HepG2 (cell line): ENCODE data around the gene MYLK. TPM values are rescaled to one million over a fixed set of nuclear protein-coding genes. Genes with fewer than 3 reads are reported as not detected.

Source experiments
- BCLAF1 ChIP-seq: fragments of 450-650 bp; IDR thresholded peaks from 2 replicates; pipeline ENCODE4 v1.6.1; 2017; ENCODE audit warnings: mild to moderate bottlenecking
- CEBPB ChIP-seq: IDR thresholded peaks from 2 replicates; pipeline ENCODE4 v1.6.1; 2011; ENCODE audit warnings: low read depth, low read length, improper control_type of control experiment, borderline replicate concordance
- ESRRA ChIP-seq: sonication (generic); formaldehyde crosslinking; IDR thresholded peaks from 2 replicates; pipeline ENCODE4 v1.5.1; 2020; ENCODE audit warnings: mild to moderate bottlenecking, low read depth, missing genetic modification reagents
- MEF2D ChIP-seq: sonication (generic); formaldehyde crosslinking; IDR thresholded peaks from 2 replicates; pipeline ENCODE4 v1.5.1; 2020; ENCODE audit warnings: mild to moderate bottlenecking, missing genetic modification reagents
- NR2F1 ChIP-seq, 2 experiments: fragments of 450-650 bp in 1 of 2; formaldehyde crosslinking in 1 of 2; IDR thresholded peaks; 2 replicates each; pipeline versions ENCODE4 v1.5.0 to v1.6.1; 2016 to 2020; ENCODE audit warnings: mild to moderate bottlenecking in 1 of 2, missing compliant biosample characterization in 1 of 2, missing genetic modification reagents in 1 of 2, moderate library complexity in 1 of 2
- RELA ChIP-seq: sonication (generic); formaldehyde crosslinking; IDR thresholded peaks from 2 replicates; pipeline ENCODE4 v1.4.0; 2020; ENCODE audit warnings: missing genetic modification reagents
- RXRA ChIP-seq: sonication (generic); formaldehyde crosslinking; IDR thresholded peaks from 2 replicates; pipeline ENCODE4 v1.5.1; 2020; ENCODE audit warnings: missing genetic modification reagents
- SRF ChIP-seq: IDR thresholded peaks from 2 replicates; pipeline ENCODE4 v1.6.1; 2011; ENCODE audit warnings: mild to moderate bottlenecking, low read depth, low read length, moderate library complexity
- TFAP4 ChIP-seq: sonication (generic); IDR thresholded peaks from 2 replicates; pipeline ENCODE4 v1.6.1; 2016; ENCODE audit warnings: low read depth, borderline replicate concordance
- USF2 ChIP-seq, 2 experiments: sonication (generic) in 1 of 2; formaldehyde crosslinking in 1 of 2; IDR thresholded peaks; 2 replicates each; pipeline versions ENCODE4 v1.5.1 to v1.6.1; 2011 to 2020; ENCODE audit warnings: borderline replicate concordance in 1 of 2, low read depth in 1 of 2, low read length in 1 of 2, mild to moderate bottlenecking in 1 of 2, missing genetic modification reagents in 1 of 2, moderate library complexity in 1 of 2
- ZC3H13 ChIP-seq: sonication (generic); formaldehyde crosslinking; IDR thresholded peaks from 2 replicates; pipeline ENCODE4 v1.8.1; 2023; ENCODE audit warnings: mild to moderate bottlenecking, missing genetic modification reagents, moderate library complexity
- ZFP90 ChIP-seq: sonication (generic); formaldehyde crosslinking; IDR thresholded peaks from 2 replicates; pipeline ENCODE4 v1.8.0; 2022; ENCODE audit warnings: missing genetic modification reagents, mild to moderate bottlenecking, inconsistent platforms, borderline replicate concordance
- ZNF282 ChIP-seq: fragments of 450-650 bp; IDR thresholded peaks from 2 replicates; pipeline ENCODE4 v1.6.1; 2018; ENCODE audit not compliant: partially characterized antibody
- ZNF296 ChIP-seq: sonication (generic); formaldehyde crosslinking; conservative IDR thresholded peaks from 2 replicates; pipeline ENCODE4 v1.5.0; 2020; ENCODE audit warnings: mild to moderate bottlenecking, missing genetic modification reagents
- ZNF432 ChIP-seq: sonication (generic); formaldehyde crosslinking; IDR thresholded peaks from 2 replicates; pipeline ENCODE4 v1.5.0; 2020; ENCODE audit warnings: missing genetic modification reagents, mild to moderate bottlenecking, borderline replicate concordance
- ZNF441 ChIP-seq: sonication (generic); formaldehyde crosslinking; IDR thresholded peaks from 2 replicates; pipeline ENCODE4 v1.7.0; 2021; ENCODE audit warnings: missing genetic modification reagents, borderline replicate concordance
- ZNF614 ChIP-seq: IDR thresholded peaks from 2 replicates; pipeline ENCODE4 v1.6.1; 2018; ENCODE audit warnings: missing biosample characterization, missing genetic modification reagents, inconsistent platforms, borderline replicate concordance
- ZNF644 ChIP-seq: IDR thresholded peaks from 2 replicates; pipeline ENCODE4 v1.6.1; 2016; ENCODE audit warnings: low read depth
- ZNF724P ChIP-seq: sonication (generic); formaldehyde crosslinking; IDR thresholded peaks from 2 replicates; pipeline ENCODE4 v1.8.0; 2022; ENCODE audit warnings: missing genetic modification reagents, borderline replicate concordance
- ZNF75D ChIP-seq: sonication (generic); formaldehyde crosslinking; IDR thresholded peaks from 2 replicates; pipeline ENCODE4 v1.8.1; 2023; ENCODE audit warnings: missing genetic modification reagents, mild to moderate bottlenecking, borderline replicate concordance
- ZNF766 ChIP-seq: sonication (generic); formaldehyde crosslinking; IDR thresholded peaks from 2 replicates; pipeline ENCODE4 v1.5.0; 2020; ENCODE audit warnings: missing genetic modification reagents, borderline replicate concordance
- ZSCAN25 ChIP-seq: sonication (generic); formaldehyde crosslinking; IDR thresholded peaks from 2 replicates; pipeline ENCODE4 v1.8.0; 2022; ENCODE audit warnings: mild to moderate bottlenecking, missing genetic modification reagents
- polyA plus RNA-seq, 8 experiments: library from polyadenylated mRNA; depleted of rRNA in 3 of 8; stranded (reverse) in 7 of 8; unstranded in 1 of 8; fragments of >200 nt; fragmentation: Illumina TruSeq in 4 of 8; extraction: Trizol in 4 of 8; gene quantifications; 2 replicates each; pipeline versions ENCODE4 v1.2.1 to v1.2.3, GENCODE V29; 2011 to 2016; ENCODE audit warnings: low read depth in 4 of 8, missing spikeins in 1 of 8, mixed read lengths in 1 of 8; ENCODE audit not compliant: insufficient read depth in 1 of 8
- total RNA-seq, 5 experiments: library from RNA; depleted of rRNA; stranded (reverse); fragments of >200 nt; fragmentation: Illumina TruSeq; extraction: Trizol; gene quantifications; 2 replicates each; pipeline ENCODE4 v1.2.3, GENCODE V29; 2016; ENCODE audit warnings: low read depth in 1 of 5

MYLK gene
- total and polyA plus RNA-seq, 2 of the 13 experiments (the other 11 are each of a cell fraction or from before 2014, with no cell fraction given) = 10.6 to 34.9 TPM

- 0 out of 2 replicates have a peak, but pooled peaks have one; percentile 40 for TF ChIP-seq MEF2D
- TF ChIP-seq ESRRA = 0 out of 2 replicates have a peak, but pooled peaks have one; percentile 67
- TF ChIP-seq CEBPB = no peak
- no peak; the same call in 1 of the 2 replicates for TF ChIP-seq ZNF441
- TF ChIP-seq ZC3H13 (CRISPR knock-in tag) = no peak
- peak; percentile 41; the same call in 1 of the 2 replicates for TF ChIP-seq ZFP90
- no peak for TF ChIP-seq ZNF75D (CRISPR knock-in tag)
- TF ChIP-seq RXRA (CRISPR knock-in tag) = peak; percentile 94
- TF ChIP-seq NR2F1 (CRISPR knock-in tag; IDR thresholded peaks at IDR 0.05) = peak; percentile 49 to 88; a peak in 3 of 4 replicates
- TF ChIP-seq ZNF614 (CRISPR knock-in tag) = no peak; the same call in 1 of the 2 replicates
- TF ChIP-seq ZNF296 (CRISPR knock-in tag) = no peak
- no peak for TF ChIP-seq ZNF724P (CRISPR knock-in tag)
- no peak for TF ChIP-seq USF2 (IDR thresholded peaks at IDR 0.05; ENCODE audit: low read depth, low read length)
- TF ChIP-seq USF2 (CRISPR knock-in tag; IDR thresholded peaks at IDR 0.05; ENCODE audit: borderline replicate concordance) = no peak
- TF ChIP-seq ZNF282 = no peak
- peak; percentile 30; the same call in 1 of the 2 replicates for TF ChIP-seq ZNF766 (CRISPR knock-in tag)
- TF ChIP-seq ZSCAN25 (CRISPR knock-in tag) = no peak
- peak; percentile 63; the same call in 1 of the 2 replicates for TF ChIP-seq TFAP4
- TF ChIP-seq BCLAF1 = no peak
- 0 out of 2 replicates have a peak, but pooled peaks have one; percentile 24 for TF ChIP-seq RELA
- TF ChIP-seq SRF = no peak
- peak; percentile 81 for TF ChIP-seq ZNF644 (CRISPR knock-in tag)
- no peak for TF ChIP-seq ZNF432 (CRISPR knock-in tag)
These were observed 133.3 kb downstream of the MYLK start (continued) for GRCh38 chr3:123750659-123751420.
